HG03442 (cell line): ENCODE measurements around the gene IER2.
A peak's percentile ranks its signal among the peaks of the same experiment; 100 is the strongest.
"Not testable (repeated sequence)": the region's sequence is repeated elsewhere in the genome, so short reads cannot be mapped to it uniquely, and the experiment has no call there.

Source experiments
- ATAC-seq: cut with Tn5 transposase; IDR thresholded peaks from one replicate; pipeline ENCODE4 v1.9.1; 2021; ENCODE audit warnings: mild to moderate bottlenecking, moderate library complexity; ENCODE audit not compliant: unreplicated experiment

The IER2 gene

DNA sequence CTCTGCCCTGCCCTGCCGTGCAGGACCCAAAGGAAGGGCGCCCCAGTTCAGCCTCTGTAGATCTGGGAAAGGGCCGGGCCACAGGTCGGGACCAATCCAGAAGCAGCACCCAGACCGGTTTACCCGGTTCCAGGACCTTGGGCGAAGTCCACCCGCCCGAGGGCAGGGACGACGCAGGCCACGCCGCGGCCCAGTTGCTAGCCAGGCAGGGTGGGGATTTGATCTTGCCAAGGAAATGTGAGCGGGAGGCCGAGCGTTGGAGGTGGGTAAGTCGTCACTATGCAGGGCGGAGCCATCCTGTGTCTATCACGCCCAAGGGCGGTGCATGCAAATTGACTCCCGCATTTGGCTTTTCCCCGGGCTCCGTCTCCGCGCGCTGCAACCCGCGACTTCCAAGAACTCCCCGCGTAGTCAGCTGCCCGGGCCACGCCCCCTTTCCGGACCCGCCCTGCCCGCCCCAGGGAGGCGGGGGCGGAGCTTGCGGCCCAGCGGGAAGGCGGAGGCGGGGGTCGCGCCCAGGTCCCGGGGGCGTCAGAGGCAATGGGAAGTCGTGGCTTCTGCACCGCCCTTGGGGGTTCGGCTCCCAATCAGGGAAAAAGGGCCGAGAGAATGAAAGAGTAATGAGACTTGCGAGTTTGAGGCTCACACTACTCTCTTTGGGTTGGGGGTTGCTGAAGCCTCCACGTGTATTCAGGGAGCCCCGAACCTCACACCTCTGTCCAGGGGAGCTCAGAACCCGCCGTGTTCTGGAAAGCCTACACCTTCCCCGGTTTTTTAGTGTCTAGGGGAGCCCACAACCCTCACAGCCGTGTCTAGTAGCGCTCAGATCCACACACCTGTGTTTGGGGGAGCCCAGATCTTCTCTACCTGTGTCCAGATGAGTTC is 12.8 kb downstream of the IER2 start:
- peak; percentile 41 for ATAC-seq

DNA sequence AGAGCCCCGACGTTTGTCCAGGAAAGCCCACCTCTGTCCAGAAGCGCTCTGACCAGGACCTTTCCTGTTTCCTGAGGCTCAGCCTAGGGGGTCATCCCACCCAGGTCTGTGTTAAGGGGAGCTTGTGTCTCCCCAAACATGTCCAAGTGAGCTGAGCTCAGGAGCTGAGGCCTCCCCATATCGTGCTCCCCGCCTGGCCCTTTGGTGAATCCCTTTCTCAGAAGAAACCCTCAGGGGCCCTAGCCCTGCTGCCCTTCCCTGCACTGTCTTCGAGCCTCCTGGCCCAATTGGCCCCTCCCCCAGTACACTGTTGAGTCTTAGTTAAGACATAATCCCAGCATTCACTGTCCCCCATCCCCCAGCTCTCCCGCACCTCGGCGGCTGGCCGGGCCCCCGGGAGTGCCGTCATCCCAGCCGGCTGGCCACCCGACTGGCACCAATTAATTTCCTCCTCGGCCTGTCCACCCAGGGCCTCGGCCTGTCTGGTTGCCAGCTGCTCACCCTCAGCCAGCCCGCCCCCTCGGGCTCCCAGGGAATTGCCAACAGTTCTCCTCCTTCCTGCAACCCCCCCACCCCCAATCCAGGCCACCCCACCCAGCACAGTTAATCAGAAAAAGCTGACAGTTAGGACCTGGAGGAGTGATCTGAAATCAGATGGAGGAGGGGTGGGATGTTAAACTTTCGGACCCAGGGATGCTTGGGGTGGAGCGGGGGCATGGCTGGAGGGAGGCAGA is 13.6 kb downstream of the IER2 start:
- ATAC-seq = no peak

DNA sequence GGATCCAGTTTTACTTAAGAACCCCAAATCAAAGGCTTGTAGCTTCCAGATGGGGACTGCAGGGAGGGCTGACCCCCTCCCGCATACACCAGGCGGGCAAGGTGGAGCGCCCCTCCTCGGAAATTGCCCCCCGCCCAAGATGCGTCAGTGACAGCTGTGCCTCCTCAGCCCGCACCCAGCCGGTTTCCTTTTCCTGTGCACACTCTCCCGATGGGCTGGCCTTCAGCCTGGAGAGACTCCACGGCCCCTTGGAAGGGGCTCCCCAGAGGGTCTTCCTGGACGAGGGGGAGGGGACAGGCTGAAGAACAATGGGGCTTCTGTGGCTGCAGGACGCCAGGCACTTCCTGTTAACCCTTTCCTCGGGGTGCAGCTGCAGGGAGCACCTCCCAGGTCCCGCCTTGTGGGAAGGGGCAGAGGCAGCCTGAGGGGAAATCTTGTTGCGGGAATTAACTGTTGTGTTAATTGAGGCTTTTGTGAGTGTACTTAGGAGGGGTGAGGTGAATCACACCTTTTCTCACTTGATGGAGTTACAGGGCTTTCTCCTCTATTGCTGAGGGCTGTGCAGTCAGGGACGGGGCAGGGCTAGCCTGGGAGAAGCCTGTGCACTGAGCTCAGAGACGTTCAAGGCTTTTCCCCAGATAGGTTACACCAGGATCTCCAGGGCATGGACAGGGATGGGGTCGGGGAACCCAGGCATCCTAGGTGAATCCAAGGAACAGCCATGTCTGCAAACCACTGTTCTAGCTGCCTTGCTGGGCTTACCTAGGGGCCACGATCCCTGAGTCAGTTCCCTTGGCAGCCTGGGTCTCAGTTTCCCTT is 14.3 kb downstream of the IER2 start:
- ATAC-seq = no peak

DNA sequence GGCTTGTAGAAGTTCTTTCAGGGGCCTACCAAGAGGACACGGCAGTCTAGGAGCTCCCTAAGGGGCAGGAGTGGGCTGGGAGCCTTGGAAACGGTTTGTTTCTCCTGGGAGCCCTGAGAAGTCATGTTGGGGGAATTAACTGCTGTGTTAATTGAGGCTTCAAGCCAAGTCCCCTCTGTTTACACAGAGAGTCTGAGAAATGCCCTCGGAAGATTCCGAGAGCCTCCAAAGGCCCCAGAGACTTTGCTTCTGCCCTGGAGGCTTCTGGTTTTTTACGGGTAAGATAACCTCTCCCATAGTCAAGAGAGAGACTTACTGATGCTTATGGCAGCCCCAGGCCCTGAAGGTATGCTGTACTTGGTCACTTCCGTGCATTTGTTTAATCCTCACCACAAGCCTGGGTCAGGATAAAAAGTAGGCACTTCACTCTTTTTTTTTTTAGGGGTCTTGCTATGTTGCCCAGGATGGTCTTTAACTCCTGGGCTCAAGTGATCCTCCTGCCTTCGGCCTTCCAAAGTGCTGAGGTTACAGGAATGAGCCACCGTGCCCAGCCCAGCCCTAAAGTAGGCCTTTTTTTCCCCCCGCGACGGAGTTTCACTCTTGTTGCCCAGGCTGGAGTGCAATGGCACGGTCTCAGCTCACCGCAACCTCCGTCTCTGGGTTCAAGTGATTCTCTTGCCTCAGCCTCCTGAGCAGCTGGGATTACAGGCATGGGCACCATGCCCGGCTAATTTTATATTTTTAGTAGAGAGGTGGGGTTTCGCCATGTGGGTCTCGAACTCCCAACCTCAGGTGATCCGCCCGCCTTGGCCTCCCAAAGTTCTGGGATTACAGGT is 15.2 kb downstream of the IER2 start:
- ATAC-seq = no peak

DNA sequence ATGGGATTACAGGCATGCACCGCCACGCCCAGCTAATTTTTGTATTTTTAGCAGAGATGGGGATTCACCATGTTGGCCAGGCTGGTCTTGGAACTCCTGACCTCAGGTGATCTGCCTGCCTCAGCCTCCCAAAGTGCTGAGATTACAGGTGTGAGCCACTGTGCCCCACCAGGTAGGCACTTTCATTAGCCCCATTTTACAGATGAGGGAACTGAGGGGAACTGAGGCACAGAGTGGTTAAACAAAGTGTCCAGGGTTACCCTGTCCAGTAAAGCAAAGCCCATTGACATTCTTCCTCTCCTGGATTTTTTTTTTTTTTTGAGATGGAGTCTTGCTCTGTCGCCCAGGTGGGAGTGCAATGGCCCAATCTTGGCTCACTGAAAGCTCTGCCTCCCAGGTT is 15.9 kb downstream of the IER2 start:
- ATAC-seq = not testable (repeated sequence)

DNA sequence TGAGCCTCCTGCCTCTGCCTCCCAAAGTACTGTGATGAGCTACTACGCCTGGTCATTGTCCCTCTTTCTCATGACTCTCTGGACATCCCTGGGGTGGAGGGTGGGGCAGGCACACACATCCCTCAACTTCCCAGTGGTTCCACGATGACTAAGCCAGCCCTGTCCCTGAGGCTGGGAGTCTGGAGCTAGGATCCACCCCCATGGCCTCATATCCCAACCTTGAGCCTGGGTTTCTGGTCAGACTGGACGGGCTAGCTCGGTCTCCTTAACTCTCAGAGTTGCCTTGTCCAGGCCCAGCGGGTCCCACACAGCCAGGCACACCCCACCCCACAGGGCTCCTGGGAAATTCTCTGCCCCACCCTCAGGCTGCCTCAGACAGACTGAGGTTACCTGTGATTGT is 19.6 kb downstream of the IER2 start:
- no peak for ATAC-seq

DNA sequence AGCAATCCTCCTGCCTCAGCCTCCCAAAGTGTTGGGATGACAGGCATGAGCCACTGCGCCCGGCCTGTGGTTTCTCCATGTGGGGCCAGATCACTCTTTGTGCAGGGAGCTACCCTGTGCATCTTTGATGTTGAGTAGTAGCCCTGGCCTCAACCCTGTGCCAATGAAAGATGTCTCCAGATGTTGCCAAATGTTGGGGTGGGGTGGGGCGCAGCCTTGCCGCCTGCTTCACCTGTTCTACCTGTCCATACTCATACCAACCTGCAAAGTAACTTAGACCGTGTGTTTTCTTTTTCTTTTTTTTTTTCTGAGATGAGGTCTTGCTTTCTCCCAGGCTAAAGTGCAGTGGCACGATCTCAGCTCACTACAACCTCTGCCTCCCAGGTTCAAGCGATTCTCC is 20.9 kb downstream of the IER2 start:
- ATAC-seq = no peak

DNA sequence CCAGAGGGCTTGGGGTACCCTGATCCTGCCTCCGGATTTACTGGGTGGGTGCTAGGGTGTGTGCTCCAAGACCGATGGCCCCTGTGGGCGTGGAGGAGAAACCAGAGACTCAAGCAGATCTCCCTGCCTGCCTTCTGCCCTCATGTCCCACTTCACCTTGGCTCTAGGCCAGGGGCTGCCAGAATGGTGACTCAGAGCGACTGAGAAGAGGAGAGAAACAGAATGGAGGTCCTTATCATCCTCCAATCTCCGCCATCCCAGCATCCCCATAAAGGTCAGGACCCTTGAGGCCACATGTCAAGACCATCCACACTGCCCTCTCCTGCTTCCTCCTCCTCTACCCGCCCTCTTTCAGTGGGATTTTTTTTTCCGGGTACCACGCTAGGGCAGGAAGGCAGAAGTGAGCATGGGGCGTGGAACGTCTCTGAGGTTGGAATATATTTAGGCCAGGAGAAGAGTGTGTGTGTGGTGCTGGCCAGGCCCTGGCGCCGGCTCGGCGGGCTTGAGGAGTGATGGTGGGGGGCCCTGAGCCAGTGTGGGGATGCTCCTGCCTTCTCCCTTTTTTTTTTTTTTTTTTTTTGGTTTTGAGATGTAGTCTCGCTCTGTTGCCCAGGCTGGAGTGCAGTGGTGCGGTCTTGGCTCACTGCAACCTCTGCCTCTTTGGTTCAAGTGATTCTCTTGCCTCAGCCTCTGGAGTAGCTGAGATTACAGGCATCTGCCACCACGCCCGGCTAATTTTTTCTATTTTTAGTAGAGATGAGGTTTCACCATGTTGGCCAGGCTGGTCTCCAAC is 22.3 kb downstream of the IER2 start:
- no peak for ATAC-seq

DNA sequence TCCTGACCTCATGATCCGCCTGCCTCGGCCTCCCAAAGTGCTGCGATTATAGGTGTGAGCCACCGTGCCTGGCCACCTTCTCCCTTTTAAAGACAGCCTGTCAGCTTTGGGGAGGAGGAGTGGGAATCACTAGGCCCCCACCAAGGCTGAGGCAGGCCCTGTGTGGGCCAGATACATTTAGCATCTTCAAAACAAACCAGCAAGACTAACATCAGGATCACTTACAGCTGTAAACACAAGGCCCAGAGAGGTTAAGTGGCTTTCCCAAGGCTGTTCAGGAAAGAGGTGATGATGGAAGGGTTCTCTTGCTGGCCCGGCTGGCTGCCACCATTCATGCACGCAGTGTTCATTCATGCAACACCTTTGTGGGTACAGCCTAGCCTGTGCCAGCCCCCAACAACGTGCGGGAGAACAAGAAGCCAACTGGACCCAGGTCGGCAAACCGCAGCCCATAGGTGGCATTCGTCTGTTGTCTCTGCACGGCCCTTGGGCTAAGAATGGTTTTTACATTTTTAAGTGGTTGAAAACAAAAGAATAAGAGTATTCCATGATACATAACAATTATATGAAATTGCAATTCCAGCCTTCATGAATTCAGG is 23.0 kb downstream of the IER2 start:
- ATAC-seq = no peak

DNA sequence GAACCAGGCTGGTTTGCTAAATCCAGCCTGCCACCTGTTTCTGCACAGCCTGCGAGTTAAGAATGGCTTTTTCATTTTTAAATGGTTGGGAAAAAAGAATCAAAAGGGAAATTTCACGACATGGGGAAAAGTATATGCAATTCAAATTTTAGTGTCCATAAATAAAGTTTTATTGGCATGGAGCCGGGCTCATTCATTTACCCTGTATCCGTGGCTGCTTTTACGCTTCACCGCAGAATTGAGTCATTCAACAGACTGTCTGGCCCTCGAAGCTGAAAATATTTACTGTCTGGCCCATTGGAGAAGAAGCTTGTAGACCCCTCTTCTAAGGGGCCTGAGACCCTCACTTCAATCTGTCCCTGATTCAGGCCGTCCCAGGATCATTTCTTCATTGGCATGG is 26.1 kb downstream of the IER2 start:
- no peak for ATAC-seq

DNA sequence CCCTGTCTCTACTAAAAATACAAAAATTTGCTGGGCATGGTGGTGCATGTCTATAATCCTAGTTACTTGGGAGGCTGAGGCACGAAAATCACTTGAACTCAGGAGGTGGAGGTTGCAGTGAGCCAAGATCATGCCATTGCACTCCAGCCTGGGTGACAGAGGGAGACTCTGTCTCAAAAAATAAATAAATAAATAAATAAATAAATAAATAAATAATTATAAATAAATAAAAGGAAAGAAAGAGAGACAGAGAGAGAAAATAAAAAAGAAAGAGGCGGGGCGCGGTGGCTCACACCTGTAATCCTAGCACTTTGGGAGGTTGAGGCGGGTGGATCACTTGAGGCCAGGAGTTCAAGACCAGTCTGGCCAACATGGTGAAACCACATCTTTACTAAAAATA is 27.4 kb downstream of the IER2 start:
- ATAC-seq = not testable (repeated sequence)

DNA sequence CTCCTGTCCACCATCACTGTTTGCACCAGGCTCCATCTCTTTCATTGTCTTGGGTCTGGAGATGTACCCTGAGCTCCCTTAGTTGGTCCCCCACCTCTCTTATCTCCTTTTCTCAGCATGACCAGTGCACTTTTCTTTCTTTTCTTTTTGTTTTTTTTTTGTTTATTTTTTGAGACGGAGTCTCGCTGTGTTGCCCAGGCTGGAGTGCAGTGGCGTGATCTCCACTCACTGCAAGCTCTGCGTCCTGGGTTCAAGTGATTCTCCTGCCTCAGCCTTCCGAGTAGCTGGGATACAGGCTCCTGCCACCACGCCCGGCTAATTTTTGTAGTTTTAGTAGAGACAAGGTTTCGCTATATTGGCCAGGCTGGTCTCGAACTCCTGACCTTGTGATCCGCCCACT is 28.1 kb downstream of the IER2 start:
- not testable (repeated sequence) for ATAC-seq

DNA sequence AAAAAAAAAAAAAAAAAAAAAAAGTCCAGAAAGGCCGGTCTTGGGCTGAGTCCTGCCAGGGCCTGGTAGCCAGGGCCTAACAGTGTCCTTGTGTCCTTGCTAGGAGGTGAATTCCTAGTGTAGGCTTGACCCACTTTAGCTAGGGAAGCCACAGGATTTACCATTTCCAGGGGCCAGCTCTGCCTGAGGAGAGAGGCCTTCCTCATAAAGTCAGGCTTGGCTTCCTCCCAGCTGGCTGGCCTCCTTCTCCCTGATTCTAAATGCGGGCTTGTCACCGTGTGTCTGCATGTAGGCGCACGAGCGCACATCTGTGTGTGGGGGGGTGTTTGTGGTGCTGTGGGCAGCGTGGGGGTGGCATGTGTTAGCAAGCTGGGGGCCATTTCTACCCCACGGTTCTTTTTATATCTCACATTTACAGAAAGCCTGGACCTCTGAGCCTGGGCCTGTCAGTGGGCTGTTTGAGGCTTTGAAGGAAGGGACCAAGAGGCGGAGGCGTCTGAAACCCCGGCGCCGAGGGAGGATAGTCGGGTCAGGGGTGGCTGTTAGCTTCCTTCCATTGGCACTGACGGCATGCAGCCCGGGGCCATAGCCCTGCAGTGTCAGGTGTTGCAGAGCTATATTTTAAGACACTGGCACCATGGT is 31.7 kb downstream of the IER2 start:
- ATAC-seq = peak; percentile 35

DNA sequence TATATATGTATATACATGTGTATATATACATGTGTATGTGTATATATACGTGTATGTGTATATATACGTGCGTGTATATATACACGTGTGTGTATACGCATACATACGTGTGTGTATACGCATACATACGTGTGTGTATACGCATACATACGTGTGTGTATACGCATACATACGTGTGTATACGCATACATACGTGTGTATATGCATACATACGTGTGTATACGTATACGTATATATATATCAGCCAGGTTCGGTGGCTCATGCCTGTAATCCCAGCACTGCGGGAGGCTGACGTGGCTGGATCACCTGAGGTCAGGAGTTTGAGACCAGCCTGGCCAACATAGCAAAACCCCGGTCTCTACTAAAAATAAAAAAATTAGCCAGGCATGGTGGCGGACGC is 34.7 kb downstream of the IER2 start:
- not testable (repeated sequence) for ATAC-seq

DNA sequence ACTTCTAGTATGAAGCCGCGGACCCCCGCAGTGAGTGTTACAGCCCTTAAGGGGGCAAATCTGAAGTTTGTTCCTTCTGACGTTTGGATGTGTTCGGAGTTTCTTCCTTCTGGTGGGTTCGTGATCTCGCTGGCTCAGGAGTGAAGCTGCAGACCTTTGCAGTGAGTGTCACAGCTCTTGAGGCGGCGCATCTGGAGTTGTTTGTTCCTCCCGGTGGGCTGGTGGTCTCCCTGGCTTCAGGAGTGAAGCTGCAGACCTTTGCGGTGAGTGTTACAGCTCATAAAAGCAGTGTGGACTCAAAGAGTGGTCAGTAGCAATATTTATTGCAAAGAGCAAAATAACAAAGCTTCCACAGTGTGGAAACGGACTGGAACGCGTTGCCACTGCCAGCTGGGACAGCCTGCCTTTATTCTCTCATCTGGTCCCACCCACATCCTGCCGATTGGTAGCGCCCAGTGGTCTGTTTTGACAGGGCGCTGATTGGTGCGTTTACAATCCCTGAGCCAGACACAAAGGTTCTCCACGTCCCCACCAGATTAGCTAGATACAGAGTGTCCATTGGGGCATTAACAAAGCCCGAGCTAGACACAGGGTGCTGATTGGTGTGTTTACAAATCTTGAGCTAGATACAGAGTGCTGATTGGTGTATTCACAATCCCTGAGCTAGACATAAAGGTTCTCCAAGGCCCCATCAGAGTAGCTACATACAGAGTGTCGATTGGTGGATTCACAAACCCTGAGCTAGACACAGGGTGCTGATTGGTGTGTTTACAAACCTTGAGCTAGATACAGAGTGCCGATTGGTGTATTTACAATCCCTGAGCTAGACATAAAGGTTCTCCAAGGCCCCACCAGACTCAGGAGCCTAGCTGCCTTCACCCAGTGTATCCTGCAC is 35.8 kb downstream of the IER2 start:
- not testable (repeated sequence) for ATAC-seq

DNA sequence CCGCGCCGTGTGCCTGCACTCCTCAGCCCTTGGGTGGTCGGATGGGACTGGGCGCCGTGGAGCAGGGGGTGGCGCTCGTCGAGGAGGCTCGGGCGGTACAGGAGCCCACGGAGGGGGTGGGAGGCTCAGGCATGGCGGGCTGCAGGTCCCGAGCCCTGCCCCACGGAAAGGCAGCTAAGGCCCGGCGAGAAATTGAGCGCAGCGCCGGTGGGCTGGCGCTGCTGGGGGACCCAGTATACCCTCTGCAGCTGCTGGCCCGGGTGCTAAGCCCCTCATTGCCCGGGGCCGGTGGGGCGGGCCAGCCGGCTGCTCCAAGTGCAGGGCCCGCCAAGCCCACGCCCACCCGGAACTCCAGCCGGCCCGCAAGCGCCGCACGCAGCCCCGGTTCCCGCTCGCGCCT is 36.5 kb downstream of the IER2 start:
- ATAC-seq = not testable (repeated sequence)

DNA sequence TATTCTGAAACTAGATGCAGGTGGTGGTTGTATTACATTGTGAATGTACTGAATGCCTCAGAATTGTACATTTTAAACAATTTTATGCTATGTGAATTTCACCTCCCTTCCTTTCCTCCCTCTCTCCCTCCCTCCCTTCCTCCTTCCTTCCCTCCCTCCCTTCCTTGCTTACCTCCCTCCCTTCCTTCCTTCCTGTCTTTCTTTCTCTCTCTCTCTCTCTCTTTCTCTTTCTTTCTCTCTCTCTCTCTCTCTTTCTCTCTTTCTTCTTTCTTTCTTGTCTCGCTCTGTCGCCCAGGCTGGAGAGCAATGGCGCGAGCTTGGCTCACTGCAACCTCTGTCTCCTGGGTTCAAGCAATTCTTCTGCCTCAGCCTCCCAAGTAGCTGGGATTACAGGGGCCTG is 37.2 kb downstream of the IER2 start:
- ATAC-seq = no peak

DNA sequence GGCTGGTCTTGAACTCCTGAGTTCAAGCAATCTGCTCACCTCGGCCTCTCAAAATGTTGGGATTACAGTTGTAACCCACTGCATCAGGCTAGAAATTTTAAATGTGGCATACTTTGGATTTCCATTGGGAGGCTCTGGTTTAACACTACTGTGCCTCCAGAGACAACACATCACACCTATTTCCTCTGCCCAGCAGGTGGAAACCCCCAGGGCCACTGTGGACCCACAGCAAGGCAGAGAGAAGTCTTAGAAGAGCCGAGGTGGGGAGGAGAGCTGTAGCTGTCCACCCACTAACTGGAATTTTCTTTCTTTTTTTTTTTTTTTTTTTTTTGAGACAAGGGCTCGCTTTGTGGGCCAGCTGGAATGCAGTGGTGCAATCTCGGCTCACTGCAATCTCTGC is 39.4 kb downstream of the IER2 start:
- no peak for ATAC-seq
